ENCODE results near the gene C1orf87.
"Not testable (repeated sequence)": the region's sequence is repeated elsewhere in the genome, so short reads cannot be mapped to it uniquely, and the experiment has no call there.

C1orf87 gene

GRCh38 chr1:59972216-59972927 is 101.2 kb downstream of the C1orf87 start:
- Histone ChIP-seq H3K23ac (ENCODE audit: low read depth, low read length, poor library complexity) (no peak overlapping the region), H3K4me2 (ENCODE audit: insufficient read depth, low read length, poor library complexity, severe bottlenecking) (no peak overlapping the region), H3K14ac (ENCODE audit: low read length) (no peak overlapping the region), H2BK15ac (ENCODE audit: low read length) (no peak overlapping the region), H3K9me3 (replicated peaks in 1 of 2; ENCODE audit: control insufficient read depth in 2 of 2, insufficient read depth in 1 of 2, low read depth in 1 of 2, low read length in 2 of 2) (no peaks in the 10 kb centered on the region), H3K4me3 (ENCODE audit: low read length in 2 of 2) (no peak overlapping the region), H4K8ac (ENCODE audit: low read depth, low read length) (no peak overlapping the region), H3K79me1 (ENCODE audit: low read depth, low read length) (no peaks in the 10 kb centered on the region), H3K18ac (ENCODE audit: low read length) (no peak overlapping the region), H3K27me3 (ENCODE audit: control insufficient read depth in 3 of 3, insufficient read depth in 3 of 3, low read depth in 1 of 3, low read length in 3 of 3) (peaks cover 0 to 31% (median 5%) of the 10 kb centered on the region in 3 experiments), H3K36me3 (replicated peaks in 1 of 2; ENCODE audit: control insufficient read depth in 2 of 2, insufficient read depth in 2 of 2, low read length in 2 of 2) (no peaks in the 10 kb centered on the region), H3K9ac (ENCODE audit: low read depth, low read length, poor library complexity) (no peak overlapping the region), H2BK120ac (ENCODE audit: low read depth, low read length) (no peak overlapping the region), H2BK12ac (ENCODE audit: low read length) (no peak overlapping the region), H2BK5ac (ENCODE audit: low read length) (no peak overlapping the region), H3K27ac (replicated peaks; ENCODE audit: low read length) (no peak overlapping the region), H2AK5ac (ENCODE audit: low read depth, low read length) (no peak overlapping the region), H3K4ac (ENCODE audit: low read length) (no peak overlapping the region), H4K91ac (ENCODE audit: low read depth, low read length, poor library complexity) (no peak overlapping the region), H2AFZ (ENCODE audit: low read length) (no peak overlapping the region), H3K4me1 (ENCODE audit: control insufficient read depth in 2 of 2, insufficient read depth in 1 of 2, low read depth in 1 of 2, low read length in 2 of 2) (no peaks in the 10 kb centered on the region)
- no peak for DNase-seq (ENCODE audit: low spot score)
- no CpG with 5 or more reads among the region's 20 CpGs for WGBS, 2 donors (ENCODE audit: extremely low coverage in 2 of 2, insufficient read length in 2 of 2, insufficient replicate concordance in 1 of 2)

GRCh38 chr1:59971464-59971911 is 102.1 kb downstream of the C1orf87 start:
- Histone ChIP-seq H2AK5ac (ENCODE audit: low read depth, low read length) (no peak overlapping the region), H2BK12ac (ENCODE audit: low read length) (no peak overlapping the region), H3K23ac (ENCODE audit: low read depth, low read length, poor library complexity) (no peak overlapping the region), H3K4me3 (ENCODE audit: low read length in 2 of 2) (no peak overlapping the region), H2BK120ac (ENCODE audit: low read depth, low read length) (no peak overlapping the region), H3K4ac (ENCODE audit: low read length) (no peak overlapping the region), H3K36me3 (replicated peaks in 1 of 2; ENCODE audit: control insufficient read depth in 2 of 2, insufficient read depth in 2 of 2, low read length in 2 of 2) (no peaks in the 10 kb centered on the region), H2AFZ (ENCODE audit: low read length) (peak overlapping the region; percentile 70), H3K27ac (replicated peaks; ENCODE audit: low read length) (no peak overlapping the region), H3K18ac (ENCODE audit: low read length) (peak overlapping the region; percentile 49), H2BK5ac (ENCODE audit: low read length) (no peak overlapping the region), H3K27me3 (ENCODE audit: control insufficient read depth in 3 of 3, insufficient read depth in 3 of 3, low read depth in 1 of 3, low read length in 3 of 3) (peaks cover 0 to 28% (median 5%) of the 10 kb centered on the region in 3 experiments), H3K9me3 (replicated peaks in 1 of 2; ENCODE audit: control insufficient read depth in 2 of 2, insufficient read depth in 1 of 2, low read depth in 1 of 2, low read length in 2 of 2) (no peaks in the 10 kb centered on the region), H3K9ac (ENCODE audit: low read depth, low read length, poor library complexity) (no peak overlapping the region), H3K79me1 (ENCODE audit: low read depth, low read length) (no peaks in the 10 kb centered on the region), H4K91ac (ENCODE audit: low read depth, low read length, poor library complexity) (no peak overlapping the region), H2BK15ac (ENCODE audit: low read length) (no peak overlapping the region), H4K8ac (ENCODE audit: low read depth, low read length) (no peak overlapping the region), H3K4me2 (ENCODE audit: insufficient read depth, low read length, poor library complexity, severe bottlenecking) (peak overlapping the region; percentile 31), H3K14ac (ENCODE audit: low read length) (no peak overlapping the region), H3K4me1 (ENCODE audit: control insufficient read depth in 2 of 2, insufficient read depth in 1 of 2, low read depth in 1 of 2, low read length in 2 of 2) (no peaks in the 10 kb centered on the region)
- DNase-seq (ENCODE audit: low spot score), result peak; percentile 70
- WGBS, 2 donors (ENCODE audit: extremely low coverage in 2 of 2, insufficient read length in 2 of 2, insufficient replicate concordance in 1 of 2), result no CpG with 5 or more reads among the region's 19 CpGs

- H3K4ac ChIP-seq (ENCODE audit: low read length); DNase-seq (ENCODE audit: low spot score); H2BK5ac ChIP-seq (ENCODE audit: low read length); H2AK5ac ChIP-seq (ENCODE audit: low read depth, low read length); H3K4me2 ChIP-seq (ENCODE audit: insufficient read depth, low read length, poor library complexity, severe bottlenecking); H3K14ac ChIP-seq (ENCODE audit: low read length); H2AFZ ChIP-seq (ENCODE audit: low read length); H3K27ac ChIP-seq (replicated peaks; ENCODE audit: low read length); H3K18ac ChIP-seq (ENCODE audit: low read length); H2BK15ac ChIP-seq (ENCODE audit: low read length); H4K91ac ChIP-seq (ENCODE audit: low read depth, low read length, poor library complexity); H3K36me3 ChIP-seq (replicated peaks in 1 of 2; ENCODE audit: control insufficient read depth in 2 of 2, insufficient read depth in 2 of 2, low read length in 2 of 2); H3K4me1 ChIP-seq (ENCODE audit: control insufficient read depth in 2 of 2, insufficient read depth in 1 of 2, low read depth in 1 of 2, low read length in 2 of 2); H3K79me1 ChIP-seq (ENCODE audit: low read depth, low read length); H2BK12ac ChIP-seq (ENCODE audit: low read length); H2BK120ac ChIP-seq (ENCODE audit: low read depth, low read length); H4K8ac ChIP-seq (ENCODE audit: low read depth, low read length); H3K23ac ChIP-seq (ENCODE audit: low read depth, low read length, poor library complexity); H3K9me3 ChIP-seq (replicated peaks in 1 of 2; ENCODE audit: control insufficient read depth in 2 of 2, insufficient read depth in 1 of 2, low read depth in 1 of 2, low read length in 2 of 2); H3K9ac ChIP-seq (ENCODE audit: low read depth, low read length, poor library complexity); H3K4me3 ChIP-seq (ENCODE audit: low read length in 2 of 2): not testable (repeated sequence)
- no CpG with 5 or more reads among the region's 42 CpGs for WGBS, 2 donors (ENCODE audit: extremely low coverage in 2 of 2, insufficient read length in 2 of 2, insufficient replicate concordance in 1 of 2)
- H3K27me3 ChIP-seq (ENCODE audit: control insufficient read depth in 3 of 3, insufficient read depth in 3 of 3, low read depth in 1 of 3, low read length in 3 of 3), result peaks cover 0 to 19% (median 5%) of the 10 kb centered on the region in 3 experiments
Measured at GRCh38 chr1:59969542-59970175, 103.9 kb downstream of the C1orf87 start.

GRCh38 chr1:59968746-59969145 is 104.8 kb downstream of the C1orf87 start:
- H3K18ac ChIP-seq (ENCODE audit: low read length); H2AK5ac ChIP-seq (ENCODE audit: low read depth, low read length); H3K4me3 ChIP-seq (ENCODE audit: low read length in 2 of 2); H3K4me1 ChIP-seq (ENCODE audit: control insufficient read depth in 2 of 2, insufficient read depth in 1 of 2, low read depth in 1 of 2, low read length in 2 of 2); H4K91ac ChIP-seq (ENCODE audit: low read depth, low read length, poor library complexity); H3K4me2 ChIP-seq (ENCODE audit: insufficient read depth, low read length, poor library complexity, severe bottlenecking); H2BK120ac ChIP-seq (ENCODE audit: low read depth, low read length); H3K79me1 ChIP-seq (ENCODE audit: low read depth, low read length); H3K23ac ChIP-seq (ENCODE audit: low read depth, low read length, poor library complexity); H2BK12ac ChIP-seq (ENCODE audit: low read length); H3K14ac ChIP-seq (ENCODE audit: low read length); H3K4ac ChIP-seq (ENCODE audit: low read length); H3K9ac ChIP-seq (ENCODE audit: low read depth, low read length, poor library complexity); DNase-seq (ENCODE audit: low spot score); H4K8ac ChIP-seq (ENCODE audit: low read depth, low read length); H3K36me3 ChIP-seq (replicated peaks in 1 of 2; ENCODE audit: control insufficient read depth in 2 of 2, insufficient read depth in 2 of 2, low read length in 2 of 2); H3K27ac ChIP-seq (replicated peaks; ENCODE audit: low read length); H3K9me3 ChIP-seq (replicated peaks in 1 of 2; ENCODE audit: control insufficient read depth in 2 of 2, insufficient read depth in 1 of 2, low read depth in 1 of 2, low read length in 2 of 2); H2BK15ac ChIP-seq (ENCODE audit: low read length); H2BK5ac ChIP-seq (ENCODE audit: low read length); H2AFZ ChIP-seq (ENCODE audit: low read length): not testable (repeated sequence)
- no CpG with 5 or more reads among the region's 17 CpGs for WGBS, 2 donors (ENCODE audit: extremely low coverage in 2 of 2, insufficient read length in 2 of 2, insufficient replicate concordance in 1 of 2)
- H3K27me3 ChIP-seq (ENCODE audit: control insufficient read depth in 3 of 3, insufficient read depth in 3 of 3, low read depth in 1 of 3, low read length in 3 of 3), result peaks cover 0 to 16% (median 5%) of the 10 kb centered on the region in 3 experiments

All from neuronal stem cell (in vitro differentiated cells).